HG03354 (cell line): ENCODE results near the gene CDCA7L.

Experiments
- ATAC-seq: cut with Tn5 transposase; IDR thresholded peaks from one replicate; pipeline ENCODE4 v1.9.1; 2021; ENCODE audit warnings: mild to moderate bottlenecking; ENCODE audit not compliant: unreplicated experiment, poor library complexity, severe bottlenecking

CDCA7L gene

GRCh38 chr7:21945454-21946221 is at the start of gene CDCA7L:
TSS of gene CDCA7L (minus strand) at chr7:21945899. CDS start at chr7:21945804, 95 bp downstream.
- ATAC-seq, result peak; percentile 89

GRCh38 chr7:21986096-21986495 is 40.4 kb upstream of the CDCA7L start:
- no peak for ATAC-seq

- no peak for ATAC-seq
Observed at GRCh38 chr7:21984042-21984441, 38.3 kb upstream of the CDCA7L start.

- no peak for ATAC-seq
Observed at GRCh38 chr7:21983056-21983455, 37.4 kb upstream of the CDCA7L start.

GRCh38 chr7:21981524-21981923 is 35.8 kb upstream of the CDCA7L start:
- ATAC-seq, result no peak

- ATAC-seq, result no peak
Observed at GRCh38 chr7:21980926-21981500, 35.3 kb upstream of the CDCA7L start.

GRCh38 chr7:21972397-21972784 is 26.7 kb upstream of the CDCA7L start:
- ATAC-seq, result no peak

- no peak for ATAC-seq
Observed at GRCh38 chr7:21971780-21972396, 26.2 kb upstream of the CDCA7L start.

- ATAC-seq, result no peak
Observed at GRCh38 chr7:21969822-21970221, 24.1 kb upstream of the CDCA7L start.

- no peak for ATAC-seq
Observed at GRCh38 chr7:21967598-21968003, 21.9 kb upstream of the CDCA7L start.

GRCh38 chr7:21966271-21966670 is 20.6 kb upstream of the CDCA7L start:
- ATAC-seq, result peak; percentile 88

- peak; percentile 15 for ATAC-seq
Observed at GRCh38 chr7:21965291-21965690, 19.6 kb upstream of the CDCA7L start.

GRCh38 chr7:21962677-21963076 is 17.0 kb upstream of the CDCA7L start:
- no peak for ATAC-seq

- ATAC-seq, result no peak
Observed at GRCh38 chr7:21960922-21961321, 15.2 kb upstream of the CDCA7L start.

GRCh38 chr7:21959387-21959776 is 13.7 kb upstream of the CDCA7L start:
- no peak for ATAC-seq

- no peak for ATAC-seq
Observed at GRCh38 chr7:21953781-21954180, 8.1 kb upstream of the CDCA7L start.

- no peak for ATAC-seq
Observed at GRCh38 chr7:21948887-21949540, 3.3 kb upstream of the CDCA7L start.

GRCh38 chr7:21948364-21948763 is 2.7 kb upstream of the CDCA7L start:
- ATAC-seq, result no peak

- ATAC-seq, result no peak
Observed at GRCh38 chr7:21947946-21948345, 2.2 kb upstream of the CDCA7L start.

GRCh38 chr7:21947056-21947455 is 1.4 kb upstream of the CDCA7L start:
- no peak for ATAC-seq
